HG02970 (cell line): ENCODE data around the gene GDF7.

Experiments used
- ATAC-seq: cut with Tn5 transposase; IDR thresholded peaks from one replicate; pipeline ENCODE4 v1.9.1; 2021; ENCODE audit warnings: mild to moderate bottlenecking, moderate library complexity, moderate number of reproducible peaks; ENCODE audit not compliant: unreplicated experiment, low FRiP score

GDF7 gene

GRCh38 chr2:20671036-20671735, 4.2 kb downstream of the GDF7 start:
- no peak for ATAC-seq

DNA sequence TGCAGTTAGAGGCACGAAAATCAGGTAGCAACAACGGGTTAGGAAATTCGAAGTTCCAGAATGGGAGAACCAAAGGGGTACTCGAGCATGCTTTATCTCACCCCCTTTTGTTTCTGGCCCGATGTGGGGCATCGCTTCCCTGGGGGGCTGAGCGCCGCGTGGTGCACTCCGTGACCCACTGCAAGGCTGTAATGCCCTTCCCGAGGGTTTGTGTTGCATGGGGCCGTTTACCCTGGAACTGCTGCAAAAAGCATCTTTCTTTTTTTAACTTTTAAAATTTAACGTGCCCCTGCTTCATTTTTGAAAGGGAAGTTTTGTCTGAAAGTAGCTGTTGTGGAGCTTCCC, 4.8 kb downstream of the GDF7 start:
- ATAC-seq, result no peak

GRCh38 chr2:20672201-20672951, 5.4 kb downstream of the GDF7 start:
- no peak for ATAC-seq

DNA sequence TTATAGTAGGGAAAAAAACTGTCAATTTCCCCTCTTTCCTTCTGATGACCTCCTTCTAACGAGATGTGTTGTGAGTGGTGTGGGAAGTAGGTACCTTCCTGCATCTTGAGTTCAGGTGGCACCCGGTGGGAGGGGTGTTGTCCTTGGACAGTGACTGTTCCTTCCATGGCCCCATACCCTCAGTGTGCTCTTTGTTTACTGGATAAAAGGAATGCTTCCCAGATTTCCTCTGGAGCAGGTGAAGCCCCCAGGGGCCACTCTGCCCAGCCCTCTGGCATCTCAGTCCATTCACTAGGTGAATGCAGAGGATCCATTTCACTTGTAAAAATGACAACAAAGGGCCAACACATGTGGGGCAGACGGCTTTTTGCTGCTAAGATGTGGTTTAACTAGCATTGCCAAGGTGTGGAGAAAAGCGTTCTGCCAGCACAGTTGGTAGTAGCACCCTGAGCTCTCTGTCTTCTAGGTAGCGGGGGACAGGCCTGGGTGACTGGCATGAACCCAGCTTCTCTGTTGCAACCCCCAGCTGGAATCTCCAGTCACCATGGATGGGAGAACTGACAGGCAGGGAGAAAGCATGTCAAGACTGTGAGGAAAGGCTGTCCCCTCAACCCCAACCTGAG, 6.9 kb downstream of the GDF7 start:
- ATAC-seq, result no peak

DNA sequence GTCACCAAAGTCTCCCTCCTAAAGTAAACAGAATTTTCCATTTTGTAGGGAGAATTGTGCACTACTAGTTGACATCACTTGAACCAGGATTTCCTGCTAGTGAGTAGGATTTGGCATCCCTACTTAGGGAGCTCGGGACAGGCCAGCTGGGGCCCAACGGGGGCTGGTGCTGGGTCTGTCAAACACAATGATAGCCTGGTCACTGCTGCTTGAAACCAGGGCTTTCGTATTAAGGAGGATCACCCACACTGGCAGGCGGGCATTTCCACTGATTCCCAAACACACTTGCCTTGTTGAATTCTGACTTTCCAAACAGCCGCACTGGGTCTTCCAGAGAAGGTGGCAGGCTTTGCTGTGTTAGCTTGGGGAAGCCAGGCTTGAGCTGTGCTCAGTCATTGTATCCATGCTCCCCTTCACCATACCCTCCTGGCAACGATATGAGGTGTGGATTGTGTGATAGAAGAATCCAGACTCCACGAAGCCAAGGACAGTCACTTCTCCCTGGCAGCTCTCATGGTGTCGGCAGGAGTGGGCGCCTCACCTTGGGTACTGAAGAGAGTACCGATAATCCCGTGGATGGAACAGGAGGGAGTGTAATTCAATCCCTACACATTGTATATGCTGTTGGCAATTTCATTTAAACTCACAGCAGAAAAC, 7.5 kb downstream of the GDF7 start:
- ATAC-seq, result no peak

- ATAC-seq, result no peak
Measured at GRCh38 chr2:20674974-20675679, 8.2 kb downstream of the GDF7 start.

DNA sequence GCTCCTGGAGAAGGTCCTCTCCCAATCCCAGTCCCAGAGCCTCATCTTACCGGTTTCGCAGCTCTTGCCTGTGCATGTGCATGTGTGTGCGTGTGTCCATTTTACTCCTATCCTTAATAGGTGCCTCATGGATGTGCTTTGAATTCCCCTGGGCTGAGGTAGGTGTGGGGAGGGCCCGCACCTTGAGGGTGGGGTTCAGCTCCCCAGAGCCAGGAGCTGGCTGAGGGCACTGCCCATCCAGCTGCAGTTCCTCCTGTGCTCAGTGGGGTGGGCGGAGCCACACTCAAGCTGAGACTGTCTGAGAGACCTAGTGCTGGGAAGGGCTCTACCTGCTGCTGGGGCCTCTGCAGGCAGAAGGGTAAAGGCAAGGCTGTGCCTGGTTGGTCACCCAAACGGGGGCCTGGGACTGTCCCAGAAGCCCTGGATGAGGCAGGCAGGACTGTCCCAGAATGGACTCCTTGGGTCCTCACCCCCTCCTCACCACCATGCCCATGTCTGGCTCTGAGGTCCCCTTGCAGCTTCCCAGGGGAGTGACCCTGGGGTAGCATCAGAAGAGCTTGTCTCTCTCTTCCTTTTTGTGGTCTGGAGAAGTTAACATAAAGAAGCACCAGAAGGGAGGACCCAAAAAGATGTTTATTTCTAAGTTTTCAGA, 8.9 kb downstream of the GDF7 start:
- ATAC-seq, result no peak

- ATAC-seq, result no peak
Measured at GRCh38 chr2:20676353-20677215, 9.6 kb downstream of the GDF7 start.

DNA sequence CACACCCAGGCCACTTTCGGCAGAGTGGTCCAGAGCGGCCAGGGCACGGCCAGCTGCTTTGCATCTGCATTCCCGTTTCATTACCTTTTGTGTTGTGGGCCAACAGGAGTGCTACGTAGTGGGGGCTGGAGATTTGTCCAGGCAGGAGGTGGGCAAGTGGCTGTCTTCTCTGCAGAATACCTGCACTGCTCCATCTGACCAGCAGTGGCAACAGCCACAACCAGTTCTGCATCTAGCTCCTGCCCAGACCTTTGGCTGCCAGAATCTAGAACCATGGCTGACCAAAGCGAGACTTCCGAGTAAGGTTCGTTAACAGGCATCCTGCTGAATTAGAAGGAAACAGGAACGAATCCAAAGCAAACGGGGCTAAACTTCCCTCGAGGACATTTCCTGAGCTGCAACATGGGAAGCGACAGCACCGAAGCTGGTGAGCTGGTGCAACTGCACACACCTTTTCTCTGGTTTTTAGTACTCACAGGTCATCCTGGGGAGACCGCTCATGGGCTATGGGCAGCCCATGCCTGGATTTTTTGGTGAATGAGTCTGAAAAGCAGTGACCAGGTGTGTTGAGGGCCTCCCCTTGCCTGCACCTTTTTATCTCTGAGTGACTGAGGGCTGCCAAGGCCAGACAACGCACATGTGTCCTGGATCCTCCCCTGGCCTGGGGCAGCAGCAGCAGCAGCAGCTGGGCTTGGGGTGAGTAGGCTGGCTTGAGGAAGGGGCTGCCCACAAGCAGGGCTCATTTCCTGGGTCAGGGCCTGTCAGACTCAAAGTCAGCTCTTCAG, 10.5 kb downstream of the GDF7 start:
- ATAC-seq, result no peak

- ATAC-seq, result no peak
Measured at GRCh38 chr2:20678086-20678395, 11.1 kb downstream of the GDF7 start.

GRCh38 chr2:20678780-20679179, 11.8 kb downstream of the GDF7 start:
- no peak for ATAC-seq

- no peak for ATAC-seq
Measured at GRCh38 chr2:20680744-20681375, 13.9 kb downstream of the GDF7 start.

DNA sequence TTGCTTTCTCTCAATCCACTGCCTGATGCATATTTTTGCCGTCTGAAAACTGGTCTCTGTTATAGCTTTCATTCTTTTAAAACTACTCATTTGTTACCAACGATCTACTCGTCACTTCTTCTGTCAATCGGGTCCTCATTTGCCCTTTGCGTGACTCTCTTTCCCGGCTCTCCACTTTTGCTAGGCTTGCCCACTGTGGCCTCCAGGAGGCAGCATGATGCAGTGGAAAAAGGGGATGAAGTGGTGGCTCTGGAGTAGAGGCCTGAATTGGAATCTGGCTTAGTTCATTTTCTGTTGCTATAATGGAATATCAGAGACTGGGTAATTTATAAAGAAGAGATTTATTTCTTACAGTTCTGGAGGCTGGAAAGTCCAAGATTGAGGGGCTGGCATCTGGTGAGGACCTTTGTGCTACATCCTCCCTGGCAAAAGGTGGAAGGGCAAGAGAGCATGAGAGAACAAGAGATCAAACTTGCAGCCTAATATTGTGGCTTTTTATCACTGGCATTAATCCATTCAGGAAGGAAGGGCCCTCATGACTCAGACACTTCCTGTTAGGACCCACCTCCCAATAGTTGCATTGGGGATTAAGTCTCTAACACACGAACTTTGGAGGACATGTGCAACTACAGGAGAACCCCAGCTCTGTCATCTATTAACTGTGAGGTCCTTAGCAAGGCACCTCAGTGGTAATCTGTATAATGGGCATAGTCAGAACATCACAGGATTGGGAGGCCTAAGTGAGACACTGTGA, 15.4 kb downstream of the GDF7 start:
- no peak for ATAC-seq

DNA sequence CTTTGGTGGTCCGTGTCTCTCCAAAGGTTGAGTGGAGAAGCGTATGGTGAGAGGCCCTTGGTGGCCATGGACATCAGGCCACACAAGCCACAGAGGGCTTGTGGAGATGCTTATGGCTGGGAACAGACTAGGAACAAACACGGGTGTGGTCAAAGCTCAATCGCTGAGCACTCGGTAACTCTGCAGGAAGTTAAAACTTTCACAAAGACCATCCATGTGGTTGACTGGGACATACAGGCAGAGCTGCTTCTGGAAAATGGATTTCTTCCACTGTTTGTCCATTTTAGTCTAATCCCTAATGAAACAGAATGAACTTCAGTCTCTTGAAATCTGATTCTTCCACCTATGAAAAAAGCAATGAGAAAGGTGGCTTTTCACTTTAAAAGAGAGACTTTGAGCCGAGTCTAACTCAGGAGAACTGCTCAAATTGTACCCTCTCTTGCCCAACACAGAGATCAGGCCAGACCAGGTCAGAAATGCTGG, 17.7 kb downstream of the GDF7 start:
- no peak for ATAC-seq

GRCh38 chr2:20687260-20687832, 20.4 kb downstream of the GDF7 start:
- no peak for ATAC-seq

DNA sequence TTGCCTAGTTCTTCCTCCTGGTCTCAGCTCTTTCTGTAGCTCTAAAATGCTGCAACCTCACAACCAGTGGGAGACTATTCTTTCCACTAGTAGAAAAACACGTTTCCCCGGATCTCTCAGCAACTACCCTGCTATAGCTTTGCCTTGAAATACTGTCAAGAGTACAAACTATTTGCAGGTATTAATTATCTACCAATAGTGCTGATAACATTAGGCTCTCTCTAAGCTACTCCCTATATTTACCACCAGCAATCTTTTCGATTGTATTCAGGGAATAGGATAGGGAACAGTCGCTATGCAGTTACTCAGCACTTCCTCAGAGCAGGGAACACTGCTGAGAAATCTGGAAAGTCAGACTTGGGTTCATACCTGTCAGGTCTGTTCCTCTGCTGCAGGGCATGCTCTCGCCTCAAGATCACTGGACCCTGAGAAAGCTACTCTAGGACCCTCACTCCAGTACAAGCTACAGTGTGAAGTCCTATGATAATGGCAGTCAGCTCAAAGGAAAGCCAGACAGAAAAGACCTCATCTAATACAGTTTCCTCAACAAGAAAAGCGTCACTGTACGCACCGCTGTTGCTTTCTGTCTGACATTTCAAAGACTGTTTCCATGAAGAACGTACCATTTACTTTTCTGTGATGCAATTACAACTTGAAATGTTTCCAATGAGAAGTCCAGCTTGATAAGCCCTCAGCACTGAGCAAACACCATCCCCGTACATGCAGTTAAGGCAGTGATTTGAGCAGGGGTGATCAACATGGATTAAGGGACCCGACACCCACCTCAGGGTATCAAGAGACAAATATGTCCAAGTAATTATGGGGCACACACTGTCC, 22.7 kb downstream of the GDF7 start:
- ATAC-seq, result no peak
